M059J (cell line): Measurements from ENCODE around the gene CD3D. TPM values are rescaled to one million over a fixed set of nuclear protein-coding genes. Genes with fewer than 3 reads are reported as not detected.

ENCODE experiments used
- DNase-seq: peaks from one replicate; pipeline ENCODE4 v3.0.0-alpha.2; 2012; ENCODE audit warnings: low read depth
- total RNA-seq: library from RNA; depleted of rRNA; stranded (reverse); fragments of >200 nt; shearing (Covaris generic); gene quantifications from 2 replicates; pipeline ENCODE4 v1.2.3, GENCODE V29; 2014; rRNA removed

Gene CD3D
- not detected in 2 replicates for total RNA-seq

- DNase-seq, result no peak
Measured at GRCh38 chr11:118342503-118343161, at the start of gene CD3D. Gene CD3D (minus strand): TSS chr11:118342705. CDS start chr11:118342607, 98 bp downstream.

GRCh38 chr11:118383657-118384056, 41.2 kb upstream of the CD3D start:
- DNase-seq, result no peak

GRCh38 chr11:118382954-118383353, 40.4 kb upstream of the CD3D start:
- DNase-seq, result no peak

- DNase-seq, result no peak
Measured at GRCh38 chr11:118380571-118380970, 38.1 kb upstream of the CD3D start.

- DNase-seq, result no peak
Measured at GRCh38 chr11:118379497-118379896, 37.0 kb upstream of the CD3D start.

- DNase-seq, result no peak
Measured at GRCh38 chr11:118375978-118376377, 33.5 kb upstream of the CD3D start.

GRCh38 chr11:118374729-118375128, 32.2 kb upstream of the CD3D start:
- no peak for DNase-seq

GRCh38 chr11:118373871-118374270, 31.4 kb upstream of the CD3D start:
- DNase-seq, result no peak

- no peak for DNase-seq
Measured at GRCh38 chr11:118373263-118373662, 30.8 kb upstream of the CD3D start.

- peak; percentile 4 for DNase-seq
Measured at GRCh38 chr11:118370774-118371173, 28.3 kb upstream of the CD3D start.

GRCh38 chr11:118366287-118366686, 23.8 kb upstream of the CD3D start:
- no peak for DNase-seq

GRCh38 chr11:118364956-118365615, 22.6 kb upstream of the CD3D start:
- no peak for DNase-seq

GRCh38 chr11:118359295-118359958, 16.9 kb upstream of the CD3D start, which contains the start of gene UBE4A:
Gene UBE4A (plus strand): TSS chr11:118359600. CDS start chr11:118365081, 5,481 bp downstream.
- DNase-seq, result peak; percentile 91

GRCh38 chr11:118358071-118358470, 15.6 kb upstream of the CD3D start:
- no peak for DNase-seq

- peak; percentile 34 for DNase-seq
Measured at GRCh38 chr11:118353084-118353710, 10.7 kb upstream of the CD3D start.

GRCh38 chr11:118349475-118349874, 7.0 kb upstream of the CD3D start:
- no peak for DNase-seq

GRCh38 chr11:118343981-118344515, 1.5 kb upstream of the CD3D start, which contains the start of gene CD3G:
Gene CD3G (plus strand): TSS chr11:118344344. CDS start chr11:118344424, 80 bp downstream.
- no peak for DNase-seq

GRCh38 chr11:118343248-118343647, 743 bp upstream of the CD3D start:
- no peak for DNase-seq

- no peak for DNase-seq
Measured at GRCh38 chr11:118341815-118342489, 553 bp downstream of the CD3D start.

GRCh38 chr11:118341261-118341660, 1.2 kb downstream of the CD3D start:
- DNase-seq, result no peak

- DNase-seq, result no peak
Measured at GRCh38 chr11:118340449-118340848, 2.1 kb downstream of the CD3D start.
